Measurements from ENCODE around the gene NUP205.

DNA sequence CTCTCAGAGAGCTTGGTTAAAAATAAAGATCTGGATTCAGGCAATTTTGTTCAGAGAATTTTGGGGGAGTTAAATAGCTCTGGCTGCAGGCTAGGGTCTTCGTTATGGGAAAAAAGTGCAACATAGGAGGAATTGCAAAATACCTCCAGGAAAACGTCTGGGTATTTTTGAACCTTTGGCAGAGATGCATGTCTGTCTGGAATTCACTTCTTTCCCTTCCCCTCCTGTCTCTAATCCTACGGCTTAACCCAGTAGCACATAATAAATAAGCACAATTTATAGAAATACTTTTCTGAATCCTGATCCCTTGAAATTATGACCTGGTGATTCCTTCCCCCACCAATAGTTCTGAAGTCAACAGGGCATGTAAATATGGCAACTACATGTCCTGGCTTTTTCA is 19.3 kb upstream of the NUP205 start:
- no peak for TF ChIP-seq POLR2A (IDR thresholded peaks at IDR 0.05)
- TF ChIP-seq, protein P1, sequence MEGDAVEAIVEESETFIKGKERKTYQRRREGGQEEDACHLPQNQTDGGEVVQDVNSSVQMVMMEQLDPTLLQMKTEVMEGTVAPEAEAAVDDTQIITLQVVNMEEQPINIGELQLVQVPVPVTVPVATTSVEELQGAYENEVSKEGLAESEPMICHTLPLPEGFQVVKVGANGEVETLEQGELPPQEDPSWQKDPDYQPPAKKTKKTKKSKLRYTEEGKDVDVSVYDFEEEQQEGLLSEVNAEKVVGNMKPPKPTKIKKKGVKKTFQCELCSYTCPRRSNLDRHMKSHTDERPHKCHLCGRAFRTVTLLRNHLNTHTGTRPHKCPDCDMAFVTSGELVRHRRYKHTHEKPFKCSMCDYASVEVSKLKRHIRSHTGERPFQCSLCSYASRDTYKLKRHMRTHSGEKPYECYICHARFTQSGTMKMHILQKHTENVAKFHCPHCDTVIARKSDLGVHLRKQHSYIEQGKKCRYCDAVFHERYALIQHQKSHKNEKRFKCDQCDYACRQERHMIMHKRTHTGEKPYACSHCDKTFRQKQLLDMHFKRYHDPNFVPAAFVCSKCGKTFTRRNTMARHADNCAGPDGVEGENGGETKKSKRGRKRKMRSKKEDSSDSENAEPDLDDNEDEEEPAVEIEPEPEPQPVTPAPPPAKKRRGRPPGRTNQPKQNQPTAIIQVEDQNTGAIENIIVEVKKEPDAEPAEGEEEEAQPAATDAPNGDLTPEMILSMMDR (IDR thresholded peaks at IDR 0.05 in 8 of 11, conservative IDR thresholded peaks at IDR 0.05 in 3 of 11): no peak
